Measurements from ENCODE around the gene TTLL12.
A peak's percentile ranks its signal among the peaks of the same experiment; 100 is the strongest.

TTLL12 gene

DNA sequence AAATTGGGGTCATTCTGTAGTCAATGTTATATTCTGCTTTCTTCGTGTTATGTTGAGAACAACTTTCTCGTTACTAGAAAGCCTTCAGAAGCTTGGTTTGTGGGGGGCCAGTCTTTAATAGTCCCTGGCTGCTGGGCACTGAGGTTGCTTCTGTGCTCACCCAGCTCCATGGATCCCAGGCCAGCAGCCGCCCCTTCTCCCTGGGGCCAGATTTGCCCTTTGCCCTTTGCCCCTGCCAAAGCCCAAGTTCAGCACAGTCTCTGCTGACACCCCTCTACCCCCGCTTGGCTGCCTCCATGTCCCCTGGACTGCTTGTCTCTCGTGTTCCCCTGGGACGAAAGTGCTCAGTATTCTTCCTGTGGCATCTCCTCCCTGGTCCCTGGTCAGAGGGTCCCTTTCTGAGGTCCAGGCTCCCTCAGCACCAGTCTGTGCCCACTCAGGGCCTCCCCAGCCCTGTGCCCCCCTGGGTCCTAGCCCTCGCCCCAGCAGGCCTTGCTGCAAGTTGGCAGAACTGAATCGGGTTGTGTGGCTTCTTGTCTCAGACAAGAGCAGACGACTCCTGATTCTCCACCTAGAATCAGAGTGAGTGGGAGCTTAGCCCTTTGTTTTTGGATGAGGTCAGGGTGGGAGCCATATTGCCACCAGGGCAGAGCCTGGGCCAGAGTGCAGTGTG lies 28.9 kb downstream of the TTLL12 start:
- in situ Hi-C loops (cut with MboI; ENCODE audit: low pct_unique_long_range_greater_than_20kb, low sequenced_read_pairs, unreplicated experiment), result no loop called here
- DNase-seq (ENCODE audit: low spot score), result no peak
- TF ChIP-seq CTCF (IDR thresholded peaks at IDR 0.05; ENCODE audit: extremely low read depth, insufficient read depth, missing control alignments), result no peak

DNA sequence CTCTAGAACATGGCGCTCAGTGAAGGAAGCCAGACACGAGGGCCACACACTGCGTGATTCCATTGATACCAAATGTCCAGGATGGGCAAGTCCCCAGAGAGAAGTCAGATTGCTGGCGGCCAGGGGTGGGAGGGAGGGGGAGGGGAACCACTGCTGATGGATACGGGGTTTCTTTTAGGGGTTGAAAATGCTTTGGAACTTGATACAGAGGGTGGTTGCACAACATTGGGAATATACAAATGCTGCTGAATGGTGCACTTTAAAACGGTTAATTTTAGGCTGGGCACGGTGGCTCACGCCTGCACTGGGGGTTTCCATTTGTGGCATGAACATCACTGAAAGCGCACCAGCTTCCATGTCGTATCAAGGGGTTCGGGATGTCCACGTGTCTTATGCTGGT lies 30.5 kb downstream of the TTLL12 start:
- no peak for DNase-seq (ENCODE audit: low spot score)
- TF ChIP-seq CTCF (IDR thresholded peaks at IDR 0.05; ENCODE audit: extremely low read depth, insufficient read depth, missing control alignments), result no peak
- in situ Hi-C loops (cut with MboI; ENCODE audit: low pct_unique_long_range_greater_than_20kb, low sequenced_read_pairs, unreplicated experiment), result no loop called here

DNA sequence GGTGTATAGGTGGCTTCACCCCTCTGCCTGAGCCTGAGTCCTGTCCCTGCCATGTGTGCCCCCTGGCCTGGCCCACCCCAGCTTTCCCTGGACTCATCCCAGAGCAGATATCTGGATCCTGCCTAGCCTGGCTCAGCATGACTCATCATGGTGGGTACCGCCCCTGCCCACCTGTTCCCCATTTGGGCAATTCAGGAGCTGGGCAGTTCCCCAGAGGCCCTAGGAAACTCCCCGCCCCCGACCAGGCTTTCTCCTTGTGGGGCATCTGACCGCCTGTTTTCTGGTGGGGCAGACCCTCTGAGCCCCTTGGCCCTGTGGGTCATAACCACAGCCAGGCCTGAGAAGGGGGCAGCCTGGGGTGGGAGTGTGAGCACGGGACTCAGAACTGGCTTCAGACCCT lies 31.1 kb downstream of the TTLL12 start:
- TF ChIP-seq CTCF (IDR thresholded peaks at IDR 0.05; ENCODE audit: extremely low read depth, insufficient read depth, missing control alignments), result no peak
- DNase-seq (ENCODE audit: low spot score), result no peak
- in situ Hi-C loops (cut with MboI; ENCODE audit: low pct_unique_long_range_greater_than_20kb, low sequenced_read_pairs, unreplicated experiment), result no loop called here

- no peak for DNase-seq (ENCODE audit: low spot score)
- no peak for TF ChIP-seq CTCF (IDR thresholded peaks at IDR 0.05; ENCODE audit: extremely low read depth, insufficient read depth, missing control alignments)
- in situ Hi-C loops (cut with MboI; ENCODE audit: low pct_unique_long_range_greater_than_20kb, low sequenced_read_pairs, unreplicated experiment), result no loop called here
Observed at GRCh38 chr22:43154887-43155536, 31.9 kb downstream of the TTLL12 start.

- in situ Hi-C loops (cut with MboI; ENCODE audit: low pct_unique_long_range_greater_than_20kb, low sequenced_read_pairs, unreplicated experiment), result no loop called here
- no peak for DNase-seq (ENCODE audit: low spot score)
- TF ChIP-seq CTCF (IDR thresholded peaks at IDR 0.05; ENCODE audit: extremely low read depth, insufficient read depth, missing control alignments), result no peak
Observed at GRCh38 chr22:43153899-43154298, 33.0 kb downstream of the TTLL12 start.

GRCh38 chr22:43152357-43153071 lies 34.4 kb downstream of the TTLL12 start:
- DNase-seq (ENCODE audit: low spot score), result peak; percentile 57
- TF ChIP-seq CTCF (IDR thresholded peaks at IDR 0.05; ENCODE audit: extremely low read depth, insufficient read depth, missing control alignments), result no peak
- in situ Hi-C loops (cut with MboI; ENCODE audit: low pct_unique_long_range_greater_than_20kb, low sequenced_read_pairs, unreplicated experiment), result no loop called here

All from GM13977 (cell line).